Cardiac septum (tissue), 1 donor: Measurements from ENCODE around the gene CREM. TPM values are rescaled to one million over a fixed set of nuclear protein-coding genes. Genes with fewer than 3 reads are reported as not detected.
"Not testable (repeated sequence)": the region's sequence is repeated elsewhere in the genome, so short reads cannot be mapped to it uniquely, and the experiment has no call there.

Source experiments
- DNase-seq: peaks from one replicate; pipeline ENCODE4 v3.0.0-alpha.2; 2020; ENCODE audit warnings: low spot score
- intact Hi-C: fragments of 100-400 bp; cut with DNase I; formaldehyde crosslinking; loops from one replicate; pipeline ENCODE4 v1.14.0; 2022
- long read RNA-seq: library from polyadenylated mRNA; unstranded; transcript quantifications from one replicate; pipeline ENCODE4 v2.0.0, GENCODE V29; 2021
- total RNA-seq: library from RNA; stranded (reverse); fragmentation: NEBNext Ultra II Directional; extraction: Animal tissue kit (Norgen Biotek cat#: 25700); gene quantifications from one replicate; pipeline ENCODE4 v1.2.1, GENCODE V29; 2021
- donor health status: DM: no; HTN: no; CAD: no.

CREM gene
- 46.0 TPM for total RNA-seq
- long read RNA-seq, transcript CREM-230 (3 exons, 626 nt), result minor isoform, 5 of 63 reads
- long read RNA-seq, transcript CREM-211 (4 exons, 1,207 nt), result major isoform, 7 of 63 reads
- long read RNA-seq, transcript CREM-218 (3 exons, 1,416 nt), result minor isoform, 6 of 63 reads
- long read RNA-seq, partial matches to known transcripts, result 6 of 63 reads
- long read RNA-seq, other reads (novel, unspliced or antisense), result 29 of 63 reads

DNA sequence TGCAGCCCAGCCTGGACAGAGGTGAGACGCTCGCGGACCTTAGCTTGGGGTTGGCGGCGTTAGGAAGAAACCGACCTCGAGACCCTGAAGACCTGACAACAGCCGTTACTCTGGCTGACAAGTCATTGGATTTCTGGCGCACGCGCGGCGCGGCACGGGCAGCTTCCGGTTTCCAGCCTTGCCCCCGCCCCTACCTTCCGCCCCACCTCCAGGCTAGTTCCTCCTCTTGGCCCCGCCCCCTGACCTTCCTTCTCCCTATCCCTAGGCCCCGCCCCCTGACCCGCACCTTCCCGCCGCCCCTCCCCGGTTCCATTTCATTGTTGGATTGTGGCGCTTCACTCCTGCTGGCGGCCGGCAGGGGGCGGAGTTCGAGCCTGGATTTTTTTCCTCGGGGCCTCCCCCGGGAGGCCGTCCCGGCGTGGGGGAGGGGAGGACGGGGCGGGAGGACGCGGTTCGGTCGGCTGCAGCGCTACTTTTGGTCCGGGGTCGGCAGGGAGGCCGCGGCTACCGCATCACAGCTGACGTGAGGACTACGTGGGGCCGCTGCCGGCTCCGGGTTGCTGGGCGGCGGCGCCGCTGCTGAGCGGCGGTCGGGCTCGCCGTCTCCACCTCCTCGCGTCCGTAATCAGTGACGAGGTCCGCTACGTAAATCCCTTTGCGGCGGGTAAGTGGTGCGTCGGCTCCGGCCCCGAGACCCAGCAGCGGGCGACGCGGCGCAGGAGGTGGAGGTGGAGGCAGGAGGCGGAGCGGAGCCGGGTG, at the start of gene CREM:
TSS of gene CREM (plus strand) at position 317 of the 759 bp plus-strand sequence. CDS start 10,990 bp downstream, outside the sequence.
- DNase-seq, result peak; percentile 99
- intact Hi-C loops, result loop anchor here (1.0 to 10.0 kb wide), 5 partner anchors 69 to 438 kb away; partner anchors contain the start of gene CCNY

GRCh38 chr10:35079265-35079664, 47.4 kb upstream of the CREM start:
- intact Hi-C loops, result no loop called here
- DNase-seq, result no peak

DNA sequence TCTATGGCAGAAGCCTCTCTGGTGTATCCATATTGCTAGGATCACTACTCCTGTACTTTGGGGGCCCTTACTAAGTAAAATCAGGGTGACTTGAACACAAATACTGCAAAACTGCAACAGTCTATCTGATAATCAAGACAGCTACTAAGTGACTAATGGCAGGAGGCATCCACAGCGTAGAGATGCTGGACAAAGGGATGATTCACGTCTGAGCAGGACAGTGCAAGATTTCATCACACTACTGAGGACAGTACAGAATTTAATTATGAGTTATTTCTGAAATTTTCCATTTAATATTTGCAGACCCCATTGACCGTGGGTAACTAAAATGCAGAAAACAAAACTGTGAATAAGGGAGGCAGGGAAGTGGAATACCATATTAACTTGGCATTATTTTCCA, 46.9 kb upstream of the CREM start:
- intact Hi-C loops, result no loop called here
- no peak for DNase-seq

- intact Hi-C loops, DNase-seq: not testable (repeated sequence)
Observed at GRCh38 chr10:35080261-35080660, 46.4 kb upstream of the CREM start.

- DNase-seq, result no peak
- intact Hi-C loops, result loop anchor here (2.0 kb wide), 1 partner anchor 78 kb away; no protein-coding TSS in a partner anchor
Observed at GRCh38 chr10:35083242-35083641, 43.4 kb upstream of the CREM start.

GRCh38 chr10:35089611-35090161, 37.0 kb upstream of the CREM start:
- intact Hi-C loops, result no loop called here
- DNase-seq, result no peak

DNA sequence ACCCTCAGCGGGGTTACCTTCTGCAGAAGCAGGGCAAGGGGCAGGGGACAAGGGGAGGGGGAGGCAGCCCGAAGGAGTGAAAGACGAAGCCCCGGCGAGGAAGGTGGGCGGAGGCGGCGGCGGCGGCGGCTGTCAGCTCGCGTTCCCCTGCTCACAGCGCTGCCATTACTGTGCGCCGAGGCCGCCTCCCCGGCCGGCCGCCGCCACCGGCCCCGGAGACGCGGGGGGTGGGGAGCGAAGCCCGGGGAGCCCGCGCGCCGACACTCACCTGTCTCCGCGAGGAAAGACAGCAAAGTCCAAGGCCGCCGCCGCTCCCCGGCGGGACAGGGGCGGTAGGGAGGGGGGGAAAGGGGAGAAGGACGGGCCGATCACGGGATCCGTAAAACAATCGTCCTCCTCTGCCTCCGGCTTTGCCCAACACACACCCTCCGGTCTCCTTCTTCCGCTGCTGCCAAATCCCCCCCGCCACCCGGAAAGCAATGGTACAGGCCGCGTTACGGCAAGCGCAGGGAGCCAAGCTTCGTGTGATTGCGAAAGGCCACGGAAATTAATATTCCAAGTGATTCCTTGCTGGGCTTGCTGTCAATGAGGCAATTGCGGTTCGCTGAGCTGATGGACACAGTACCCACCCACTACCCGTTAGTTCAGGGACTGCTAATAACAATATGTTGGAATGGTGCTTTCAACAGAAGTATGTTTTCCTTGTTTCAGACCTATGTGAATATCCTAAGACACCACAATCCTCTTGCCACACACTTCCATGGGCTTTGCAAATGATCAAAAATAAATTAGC, 36.3 kb upstream of the CREM start, which contains the start of gene CUL2:
TSS of gene CUL2 (minus strand) at position 180 of the 793 bp plus-strand sequence. CDS start 19,024 bp downstream, outside the sequence.
- peak; percentile 96 for DNase-seq
- intact Hi-C loops, result no loop called here

DNA sequence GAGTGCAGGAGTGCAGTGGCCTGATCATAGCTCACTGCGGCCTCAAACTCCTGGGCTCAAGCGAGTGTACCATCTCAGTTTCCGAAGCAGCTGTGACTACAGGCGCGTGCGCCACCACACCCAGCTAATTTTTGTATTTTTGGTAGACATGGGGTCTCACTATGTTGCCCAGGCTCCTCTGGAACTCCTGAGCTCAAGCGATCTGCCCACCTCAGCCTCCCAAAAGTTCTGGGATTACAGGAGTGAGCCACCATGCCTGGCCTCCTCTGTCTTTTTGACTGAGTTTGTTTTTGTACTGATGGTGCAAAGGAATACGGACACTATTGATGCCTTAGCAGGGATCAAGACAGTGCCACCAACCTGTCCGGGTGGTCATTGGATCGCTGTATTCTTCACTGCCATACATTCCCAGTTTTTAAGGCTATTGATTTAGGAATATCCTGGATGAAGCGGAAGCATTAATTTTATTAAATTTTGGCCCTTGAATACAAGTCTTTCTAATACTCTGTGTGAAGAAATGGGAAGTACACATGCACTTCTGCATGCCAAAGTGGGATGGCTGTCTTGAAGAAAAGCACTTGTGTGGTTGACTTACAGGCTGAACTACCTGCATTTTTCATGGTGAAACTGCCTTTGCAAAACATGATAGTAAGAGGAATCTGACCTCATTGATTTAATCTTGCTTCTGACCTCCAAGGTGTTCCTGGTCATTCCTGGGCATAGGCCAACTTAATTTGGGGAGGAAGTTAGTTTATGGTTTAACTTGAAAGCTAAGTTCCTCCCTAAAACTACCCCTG, 34.5 kb upstream of the CREM start:
- intact Hi-C loops, result no loop called here
- DNase-seq, result no peak

GRCh38 chr10:35092851-35093250, 33.8 kb upstream of the CREM start:
- no peak for DNase-seq
- intact Hi-C loops, result no loop called here

DNA sequence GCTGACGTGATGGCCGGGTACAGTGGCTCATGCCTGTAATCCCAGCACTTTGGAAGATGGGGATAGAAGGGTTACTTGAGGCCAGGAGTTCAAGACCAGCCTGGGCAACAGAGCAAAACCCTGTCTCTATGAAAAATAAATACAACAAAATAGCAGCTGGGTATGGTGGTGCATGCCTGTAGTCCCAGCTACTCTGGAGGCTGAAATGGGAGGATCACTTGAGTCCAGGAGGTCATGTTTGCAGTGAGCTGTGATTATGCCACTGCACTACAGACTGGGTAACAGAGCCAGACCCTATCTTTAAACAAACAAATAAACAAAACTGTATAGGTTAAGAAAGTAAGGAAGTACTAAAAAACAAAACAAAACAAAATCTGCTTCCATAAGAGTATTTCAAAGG, 30.3 kb upstream of the CREM start:
- intact Hi-C loops, result no loop called here
- no peak for DNase-seq

DNA sequence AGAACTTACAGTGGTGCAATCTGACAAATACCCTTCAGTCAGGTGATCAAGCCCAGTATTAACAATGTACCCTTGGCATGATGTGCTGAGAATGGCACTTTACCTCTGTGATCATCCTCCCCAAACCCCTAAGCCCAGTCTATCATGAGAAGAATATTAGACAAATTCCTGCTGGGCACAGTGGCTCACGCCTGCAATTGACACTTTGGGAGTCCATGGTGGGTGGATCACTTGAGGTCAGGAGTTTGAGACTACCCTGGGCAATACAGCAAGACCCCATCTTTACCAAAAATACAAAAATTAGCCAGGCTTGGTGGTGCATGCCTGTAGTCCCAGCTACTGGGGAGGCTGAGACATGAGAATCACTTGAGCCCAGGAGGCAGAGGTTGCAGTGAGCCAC, 29.1 kb upstream of the CREM start:
- no peak for DNase-seq
- intact Hi-C loops, result no loop called here

- intact Hi-C loops, result no loop called here
- DNase-seq, result no peak
Observed at GRCh38 chr10:35103882-35104281, 22.8 kb upstream of the CREM start.

GRCh38 chr10:35112571-35112970, 14.1 kb upstream of the CREM start:
- DNase-seq, result no peak
- intact Hi-C loops, result no loop called here

DNA sequence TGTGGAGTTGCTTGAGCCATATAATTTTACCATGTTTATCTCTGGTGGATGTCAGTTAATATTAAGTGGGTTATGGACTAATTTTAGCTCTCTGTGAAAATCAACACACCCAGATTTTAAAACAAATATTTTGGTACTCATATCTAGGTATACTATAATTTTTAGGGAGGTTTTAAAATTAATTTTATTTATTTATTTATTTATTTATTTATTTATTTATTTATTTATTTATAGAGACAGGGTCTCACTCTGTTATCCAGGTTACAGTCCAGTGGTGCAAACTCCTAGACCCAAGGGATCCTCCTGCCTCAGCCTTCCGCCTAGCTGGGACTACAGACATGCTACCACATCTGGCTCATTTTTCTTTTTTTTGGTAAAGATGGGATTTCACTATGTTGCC, 7.3 kb upstream of the CREM start:
- DNase-seq, result no peak
- intact Hi-C loops, result no loop called here

GRCh38 chr10:35124540-35124939, 2.1 kb upstream of the CREM start:
- intact Hi-C loops, result loop anchor here (10.0 kb wide), 2 partner anchors 320 to 440 kb away; no protein-coding TSS in a partner anchor
- no peak for DNase-seq

GRCh38 chr10:35126062-35126529, 550 bp upstream of the CREM start:
- intact Hi-C loops, result loop anchor here (2.0 to 10.0 kb wide), 4 partner anchors 93 to 439 kb away; partner anchors contain the start of gene CCNY
- DNase-seq, result no peak

- intact Hi-C loops, result loop anchor here (1.0 to 10.0 kb wide), 5 partner anchors 68 to 437 kb away; partner anchors contain the start of gene CCNY
Observed at GRCh38 chr10:35127289-35127891, 744 bp downstream of the CREM start.

GRCh38 chr10:35129185-35129674, 2.6 kb downstream of the CREM start:
- DNase-seq, result no peak
- intact Hi-C loops, result loop anchor here (5.0 to 10.0 kb wide), 3 partner anchors 208 to 436 kb away; partner anchors contain the start of gene CCNY

More at GRCh38 chr10:35127289-35127891, 744 bp downstream of the CREM start:
- no peak for DNase-seq
